Testis (tissue), 3 donors: ENCODE results near the gene DTNB. TPM values are rescaled to one million over a fixed set of nuclear protein-coding genes. Genes with fewer than 3 reads are reported as not detected.

Source experiments
- DNase-seq: peaks from one replicate; pipeline ENCODE4 v3.0.0-alpha.2; 2019
- H3K27ac ChIP-seq, 2 donors: fragments of 200-600 bp; sonication (generic); one replicate each; pipeline ENCODE4 v1.5.1; 2019
- H3K27me3 ChIP-seq: fragments of 200-600 bp; sonication (generic); one replicate; pipeline ENCODE4 v1.5.1; 2019
- H3K36me3 ChIP-seq: fragments of 200-600 bp; sonication (generic); one replicate; pipeline ENCODE4 v1.5.1; 2017; ENCODE audit warnings: low read depth; ENCODE audit errors: missing control alignments
- H3K4me1 ChIP-seq: fragments of 200-600 bp; sonication (generic); one replicate; pipeline ENCODE4 v1.5.1; 2019
- H3K4me3 ChIP-seq, 2 donors: fragments of 200-600 bp; sonication (generic); one replicate each; pipeline ENCODE4 v1.5.1; 2017 to 2019
- H3K9me3 ChIP-seq: fragments of 200-600 bp; sonication (generic); one replicate; pipeline ENCODE4 v1.5.1; 2017
- POLR2A ChIP-seq: fragments of 450-650 bp; IDR thresholded peaks from one replicate; pipeline ENCODE4 v1.6.1; 2017; ENCODE audit warnings: antibody characterized with exemption, mild to moderate bottlenecking, moderate library complexity
- WGBS, 2 donors: methylation state at CpG; one replicate each; pipeline ENCODE4 v1.1.5; 2018; 5-methylcytosine and 5-hydroxymethylcytosine counted together
- intact Hi-C: fragments of 100-400 bp; cut with DNase I; formaldehyde crosslinking; loops from one replicate; pipeline ENCODE4 v1.15.1; 2023; ENCODE audit warnings: low total_unique reads
- polyA plus RNA-seq: library from polyadenylated mRNA; stranded (reverse); fragments of 350-450 nt; fragmentation: Illumina TruSeq; extraction: RNeasy Lipid Tissue Mini Kit (QIAGEN cat#74804); gene quantifications from one replicate; pipeline ENCODE4 v1.2.3, GENCODE V29; 2014; ENCODE audit warnings: low read depth, low replicate concordance; ENCODE audit not compliant: insufficient read depth
- total RNA-seq, 2 donors: library from RNA; depleted of rRNA; stranded (reverse); fragments of >200 nt; gene quantifications; one replicate each; pipeline ENCODE4 v1.2.3, GENCODE V29; 2016
- TF ChIP-seq, protein P1 (sequence below), 3 experiments: fragments of 450-650 bp in 2 of 3; fragments of 200-600 bp in 1 of 3; sonication (generic) in 1 of 3; IDR thresholded peaks; one replicate each; pipeline ENCODE4 v1.5.1; 2016 to 2019; ENCODE audit warnings: antibody characterized with exemption in 3 of 3, mild to moderate bottlenecking in 2 of 3, moderate library complexity in 1 of 3

The DTNB gene
- total and polyA plus RNA-seq, 3 donors from 2014 or later: 21.9 to 47.3 (median 45.1) TPM

DNA sequence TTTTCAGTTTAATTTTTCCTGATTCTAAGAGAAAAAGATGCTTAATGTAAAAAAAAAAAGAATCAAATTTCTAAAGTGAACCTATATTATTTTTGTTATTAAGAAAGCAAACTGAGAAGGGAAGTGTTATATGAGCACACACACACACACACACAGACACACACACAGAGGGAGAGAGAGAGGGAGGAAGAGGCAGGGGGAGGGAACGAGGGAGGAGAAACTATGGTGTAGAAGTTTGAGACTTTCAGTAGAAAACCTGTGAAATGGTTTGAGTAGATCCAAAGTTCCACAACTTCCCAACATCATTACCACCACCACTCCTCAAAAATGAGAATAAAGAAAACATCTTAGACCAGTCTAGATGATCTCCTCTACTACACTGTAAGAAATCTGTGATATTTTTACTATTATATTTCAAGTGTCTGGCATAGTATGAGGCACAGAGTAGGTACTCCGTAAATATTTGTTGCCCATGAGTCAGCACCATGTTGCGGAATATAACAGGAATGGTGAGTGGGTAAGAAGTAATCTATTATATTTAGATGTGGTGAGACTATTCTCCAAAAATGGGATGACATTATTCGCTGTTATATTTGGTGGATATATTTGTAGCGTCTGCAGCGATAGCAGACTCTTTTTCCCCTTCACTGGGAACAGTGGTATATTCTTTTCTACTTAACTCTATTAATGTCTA, 182.2 kb downstream of the DTNB start:
- Histone ChIP-seq H3K9me3 (no peaks in the 10 kb centered on the region), H3K27ac (no peak overlapping the region), H3K36me3 (no peaks in the 10 kb centered on the region), H3K27me3 (no peaks in the 10 kb centered on the region), H3K4me1 (no peaks in the 10 kb centered on the region), H3K4me3 (no peak overlapping the region)
- WGBS, 2 donors: 91 to 98% methylated on average over 6 of the region's 6 CpGs
- no peak for TF ChIP-seq POLR2A
- TF ChIP-seq, protein P1, sequence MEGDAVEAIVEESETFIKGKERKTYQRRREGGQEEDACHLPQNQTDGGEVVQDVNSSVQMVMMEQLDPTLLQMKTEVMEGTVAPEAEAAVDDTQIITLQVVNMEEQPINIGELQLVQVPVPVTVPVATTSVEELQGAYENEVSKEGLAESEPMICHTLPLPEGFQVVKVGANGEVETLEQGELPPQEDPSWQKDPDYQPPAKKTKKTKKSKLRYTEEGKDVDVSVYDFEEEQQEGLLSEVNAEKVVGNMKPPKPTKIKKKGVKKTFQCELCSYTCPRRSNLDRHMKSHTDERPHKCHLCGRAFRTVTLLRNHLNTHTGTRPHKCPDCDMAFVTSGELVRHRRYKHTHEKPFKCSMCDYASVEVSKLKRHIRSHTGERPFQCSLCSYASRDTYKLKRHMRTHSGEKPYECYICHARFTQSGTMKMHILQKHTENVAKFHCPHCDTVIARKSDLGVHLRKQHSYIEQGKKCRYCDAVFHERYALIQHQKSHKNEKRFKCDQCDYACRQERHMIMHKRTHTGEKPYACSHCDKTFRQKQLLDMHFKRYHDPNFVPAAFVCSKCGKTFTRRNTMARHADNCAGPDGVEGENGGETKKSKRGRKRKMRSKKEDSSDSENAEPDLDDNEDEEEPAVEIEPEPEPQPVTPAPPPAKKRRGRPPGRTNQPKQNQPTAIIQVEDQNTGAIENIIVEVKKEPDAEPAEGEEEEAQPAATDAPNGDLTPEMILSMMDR (IDR thresholded peaks at IDR 0.05): no peak
- intact Hi-C loops: no loop called here
- DNase-seq: no peak

DNA sequence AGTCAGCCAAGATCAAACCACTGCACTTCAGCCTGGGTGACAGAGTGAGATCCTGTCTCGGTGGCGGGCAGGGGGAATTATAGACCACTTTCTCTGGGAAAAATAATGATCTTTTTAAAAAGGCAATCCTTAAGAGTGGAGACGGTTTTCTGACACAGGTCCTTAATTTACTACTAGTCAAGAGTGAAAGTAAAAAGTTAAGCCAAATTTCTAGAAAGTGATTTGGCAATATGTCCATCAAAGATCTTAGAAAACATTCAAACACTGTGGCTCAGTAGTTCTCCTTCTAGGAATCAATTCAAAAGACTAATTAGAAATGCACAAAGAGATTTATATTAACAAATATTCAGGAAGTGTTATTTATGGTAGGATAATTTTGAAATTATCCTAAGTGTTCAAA, 183.2 kb downstream of the DTNB start:
- Histone ChIP-seq H3K27me3 (no peaks in the 10 kb centered on the region), H3K27ac (no peak overlapping the region), H3K4me3 (no peak overlapping the region), H3K9me3 (no peaks in the 10 kb centered on the region), H3K36me3 (no peaks in the 10 kb centered on the region), H3K4me1 (no peaks in the 10 kb centered on the region)
- 87 to 90% methylated on average over 3 of the region's 3 CpGs for WGBS, 2 donors
- TF ChIP-seq POLR2A: no peak
- TF ChIP-seq, protein P1 (IDR thresholded peaks at IDR 0.05): no peak
- DNase-seq: no peak
- intact Hi-C loops: no loop called here

DNA sequence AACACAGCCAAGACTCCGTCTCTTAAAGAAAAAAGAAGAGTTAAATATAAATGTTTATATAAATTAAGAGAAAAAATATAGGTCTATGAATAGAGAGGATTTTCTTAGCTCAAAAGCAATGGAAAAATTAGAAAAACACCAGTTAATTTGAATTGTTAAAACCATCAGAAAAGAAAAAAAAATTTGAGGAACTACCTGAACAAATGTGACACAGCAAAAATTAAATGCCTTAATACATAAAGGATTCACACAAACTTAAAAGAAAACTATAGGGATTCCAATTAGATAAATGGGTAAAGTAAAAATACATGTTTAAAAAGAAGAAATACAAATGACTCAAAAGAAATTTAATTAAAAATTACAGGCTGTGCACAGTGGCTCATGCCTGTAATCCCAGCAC, 183.7 kb downstream of the DTNB start:
- H3K9me3 ChIP-seq: no peaks in the 10 kb centered on the region
- H3K27me3 ChIP-seq: no peaks in the 10 kb centered on the region
- H3K36me3 ChIP-seq: no peaks in the 10 kb centered on the region
- H3K27ac ChIP-seq: no peak overlapping the region
- H3K4me1 ChIP-seq: no peaks in the 10 kb centered on the region
- no peak for DNase-seq
- WGBS, 2 donors: 85 to 89% methylated on average over 1 of the region's 1 CpG
- intact Hi-C loops: no loop called here
- H3K4me3 ChIP-seq: no peak overlapping the region
- TF ChIP-seq, protein P1 (IDR thresholded peaks at IDR 0.05): no peak

DNA sequence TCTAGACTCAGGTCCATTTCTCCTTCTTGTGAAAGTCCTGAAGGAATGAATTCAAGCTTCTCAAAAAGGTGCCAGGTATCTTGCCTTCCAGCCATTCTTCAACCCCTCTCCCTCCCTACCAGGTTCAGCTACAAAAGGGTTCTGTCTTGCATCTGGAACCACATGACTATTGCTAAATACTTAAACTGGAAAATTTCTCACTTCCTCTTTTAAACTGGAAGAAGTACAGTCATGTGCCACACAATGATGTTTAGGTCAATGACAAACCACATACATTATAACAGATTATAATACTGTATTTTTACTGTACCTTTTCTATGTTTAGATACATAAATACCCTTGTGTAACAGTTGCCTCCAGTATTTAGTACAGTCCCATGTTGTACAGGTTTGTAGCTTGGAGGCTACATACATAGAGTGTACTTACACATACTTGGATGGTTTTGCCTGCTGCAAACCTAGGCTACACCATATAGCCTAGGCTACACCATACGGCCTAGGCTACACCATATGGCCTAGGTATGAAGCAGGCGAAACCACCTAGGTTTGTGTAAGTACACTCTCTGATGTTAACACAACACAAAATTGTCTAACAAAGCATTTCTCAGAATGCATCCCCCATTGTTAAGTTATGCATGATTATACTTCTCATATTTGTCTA, 189.6 kb downstream of the DTNB start:
- Histone ChIP-seq H3K4me1 (no peaks in the 10 kb centered on the region), H3K27ac (no peak overlapping the region), H3K36me3 (no peaks in the 10 kb centered on the region), H3K9me3 (no peaks in the 10 kb centered on the region), H3K4me3 (no peak overlapping the region), H3K27me3 (no peaks in the 10 kb centered on the region)
- intact Hi-C loops: no loop called here
- TF ChIP-seq POLR2A: no peak
- TF ChIP-seq, protein P1 (IDR thresholded peaks at IDR 0.05): no peak
- DNase-seq: no peak
- 88 to 91% methylated on average over 2 of the region's 2 CpGs for WGBS, 2 donors

DNA sequence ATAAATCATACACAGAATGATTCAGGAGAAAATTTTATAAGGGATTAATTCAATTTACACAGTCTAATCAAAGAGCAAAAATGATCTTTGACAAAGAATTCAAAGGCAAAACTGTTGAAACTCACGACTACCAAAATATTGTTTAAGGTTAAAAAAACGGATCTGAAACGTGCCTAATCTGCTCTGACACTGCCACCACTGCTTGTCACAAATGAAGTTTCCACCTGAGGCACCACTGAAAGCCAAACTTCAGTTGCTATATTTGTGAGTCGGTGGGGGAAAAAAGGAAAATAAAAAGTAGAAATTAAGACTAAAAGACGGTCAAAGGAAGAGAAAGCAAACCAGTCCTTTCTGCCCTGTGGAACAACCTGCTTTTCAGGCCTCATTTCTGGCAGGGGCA, 191.0 kb downstream of the DTNB start:
- Histone ChIP-seq H3K4me1 (no peaks in the 10 kb centered on the region), H3K27me3 (no peaks in the 10 kb centered on the region), H3K27ac (no peak overlapping the region), H3K4me3 (no peak overlapping the region), H3K36me3 (no peaks in the 10 kb centered on the region), H3K9me3 (no peaks in the 10 kb centered on the region)
- intact Hi-C loops: no loop called here
- no peak for DNase-seq
- TF ChIP-seq, protein P1 (IDR thresholded peaks at IDR 0.05): no peak
- no peak for TF ChIP-seq POLR2A
- WGBS, 2 donors: 81 to 87% methylated on average over 5 of the region's 5 CpGs
